Karpas-422 (cell line): ENCODE results near the gene SF3B1. TPM values are rescaled to one million over a fixed set of nuclear protein-coding genes. Genes with fewer than 3 reads are reported as not detected.
"Not testable (repeated sequence)": the region's sequence is repeated elsewhere in the genome, so short reads cannot be mapped to it uniquely, and the experiment has no call there.

Experiments used
- DNase-seq: peaks from one replicate; pipeline ENCODE4 v3.0.0-alpha.2; 2015
- H2AFZ ChIP-seq: fragments of 200-600 bp; sonication (generic); 2 replicates; pipeline ENCODE4 v1.6.1; 2014; ENCODE audit warnings: antibody characterized with exemption, low read length, mixed read lengths
- H3K27ac ChIP-seq: fragments of 200-600 bp; sonication (generic); 2 replicates; pipeline ENCODE4 v1.5.1; 2014; ENCODE audit warnings: mild to moderate bottlenecking, low read length, moderate library complexity
- H3K27me3 ChIP-seq: fragments of 200-600 bp; sonication (generic); 2 replicates; pipeline ENCODE4 v1.6.1; 2014; ENCODE audit warnings: low read length, mixed read lengths
- H3K36me3 ChIP-seq: fragments of 200-600 bp; sonication (generic); 2 replicates; pipeline ENCODE4 v1.6.1; 2014; ENCODE audit warnings: low read length, mixed read lengths; ENCODE audit not compliant: insufficient read depth
- H3K4me1 ChIP-seq: fragments of 200-600 bp; sonication (generic); 2 replicates; pipeline ENCODE4 v1.6.1; 2014; ENCODE audit warnings: mild to moderate bottlenecking, low read length, mixed read lengths
- H3K4me2 ChIP-seq: fragments of 200-600 bp; sonication (generic); 2 replicates; pipeline ENCODE4 v1.6.1; 2014; ENCODE audit warnings: low read length, low read depth, mild to moderate bottlenecking; ENCODE audit not compliant: poor library complexity, severe bottlenecking
- H3K4me3 ChIP-seq: fragments of 200-600 bp; sonication (generic); 2 replicates; pipeline ENCODE4 v1.5.1; 2014; ENCODE audit warnings: mild to moderate bottlenecking, antibody characterized with exemption, low read length, mixed read lengths
- H3K79me2 ChIP-seq: fragments of 200-600 bp; sonication (generic); 2 replicates; pipeline ENCODE4 v1.6.1; 2014; ENCODE audit warnings: mild to moderate bottlenecking, low read length, mixed read lengths
- H3K9ac ChIP-seq: fragments of 200-600 bp; sonication (generic); 2 replicates; pipeline ENCODE4 v1.6.0; 2014; ENCODE audit warnings: low read length
- H3K9me2 ChIP-seq: fragments of 200-600 bp; sonication (generic), shearing (Covaris generic); replicated peaks from 2 replicates; pipeline ENCODE4 v1.6.0; 2014; ENCODE audit warnings: mild to moderate bottlenecking, low read length, moderate library complexity; ENCODE audit not compliant: insufficient read depth
- H3K9me3 ChIP-seq: fragments of 300-700, 200-600 bp; sonication (generic); 2 replicates; pipeline ENCODE4 v1.6.1; 2014; ENCODE audit warnings: low read length, mixed read lengths
- H4K20me1 ChIP-seq: fragments of 200-600 bp; sonication (generic); 2 replicates; pipeline ENCODE4 v1.6.1; 2014; ENCODE audit warnings: mild to moderate bottlenecking, antibody characterized with exemption, low read length, low read depth; ENCODE audit not compliant: insufficient read depth
- total RNA-seq: library from RNA; depleted of rRNA; stranded (reverse); fragments of >200 nt; shearing (Covaris generic); gene quantifications from 2 replicates; pipeline ENCODE4 v1.2.3, GENCODE V29; 2014; ENCODE audit warnings: low replicate concordance

Gene SF3B1
- total RNA-seq, 1 experiment from 2014 or later, result 304 TPM

- no peaks in the 10 kb centered on the region for H4K20me1 ChIP-seq
- no peaks in the 10 kb centered on the region for H3K9me3 ChIP-seq
- H3K27ac ChIP-seq, result no peak overlapping the region
- H3K4me2 ChIP-seq, result no peak overlapping the region
- H3K9ac ChIP-seq, result no peak overlapping the region
- H3K9me2 ChIP-seq, result no peaks in the 10 kb centered on the region
- H3K4me1 ChIP-seq, result peaks cover 31% of the 10 kb centered on the region
- no peaks in the 10 kb centered on the region for H3K27me3 ChIP-seq
- H3K36me3 ChIP-seq, result peaks cover 11% of the 10 kb centered on the region
- peaks cover 26% of the 10 kb centered on the region for H3K79me2 ChIP-seq
- H3K4me3 ChIP-seq, result no peak overlapping the region
- DNase-seq, result no peak
- no peak overlapping the region for H2AFZ ChIP-seq
Measured at GRCh38 chr2:197357986-197358385, 76.8 kb downstream of the SF3B1 start.

- H3K36me3 ChIP-seq, result peaks cover 26% of the 10 kb centered on the region
- peak; percentile 92 for DNase-seq
Measured at GRCh38 chr2:197356136-197356535, 78.7 kb downstream of the SF3B1 start.

GRCh38 chr2:197354169-197354558, 80.7 kb downstream of the SF3B1 start:
- Histone ChIP-seq H3K79me2 (peaks cover 61% of the 10 kb centered on the region), H3K4me1 (peaks cover 38% of the 10 kb centered on the region), H3K9me3 (no peaks in the 10 kb centered on the region), H3K36me3 (peaks cover 40% of the 10 kb centered on the region), H3K27me3 (no peaks in the 10 kb centered on the region), H3K9ac (peak overlapping the region; percentile 78), H3K4me2 (peak overlapping the region; percentile 80), H3K4me3 (peak overlapping the region; percentile 76), H3K27ac (peak overlapping the region; percentile 7; the same call in 1 of the 2 replicates), H3K9me2 (no peaks in the 10 kb centered on the region), H4K20me1 (no peaks in the 10 kb centered on the region), H2AFZ (no peak overlapping the region)
- no peak for DNase-seq

More at GRCh38 chr2:197356136-197356535, 78.7 kb downstream of the SF3B1 start:
- Histone ChIP-seq H3K4me3 (peak overlapping the region; percentile 76), H3K4me2 (peak overlapping the region; percentile 80), H3K79me2 (peaks cover 44% of the 10 kb centered on the region), H3K9ac (peak overlapping the region; percentile 78), H4K20me1 (no peaks in the 10 kb centered on the region), H3K9me3 (no peaks in the 10 kb centered on the region), H3K27ac (peak overlapping the region; percentile 56; the same call in 1 of the 2 replicates), H3K9me2 (no peaks in the 10 kb centered on the region), H3K4me1 (peaks cover 38% of the 10 kb centered on the region), H3K27me3 (no peaks in the 10 kb centered on the region), H2AFZ (peak overlapping the region; percentile 90)

GRCh38 chr2:197353393-197354168, 81.2 kb downstream of the SF3B1 start:
- peak overlapping the region; percentile 4; the same call in 1 of the 2 replicates for H3K27ac ChIP-seq
- H3K36me3 ChIP-seq, result peaks cover 46% of the 10 kb centered on the region
- H3K4me1 ChIP-seq, result peaks cover 38% of the 10 kb centered on the region
- peak overlapping the region; percentile 31; the same call in 1 of the 2 replicates for H3K9ac ChIP-seq
- no peak overlapping the region for H2AFZ ChIP-seq
- H3K9me2 ChIP-seq, result no peaks in the 10 kb centered on the region
- H3K9me3 ChIP-seq, result no peaks in the 10 kb centered on the region
- peak overlapping the region; percentile 76 for H3K4me3 ChIP-seq
- H3K79me2 ChIP-seq, result peaks cover 67% of the 10 kb centered on the region
- no peak for DNase-seq
- no peaks in the 10 kb centered on the region for H4K20me1 ChIP-seq
- H3K27me3 ChIP-seq, result no peaks in the 10 kb centered on the region
- peak overlapping the region; percentile 80 for H3K4me2 ChIP-seq

- no peaks in the 10 kb centered on the region for H4K20me1 ChIP-seq
- no peaks in the 10 kb centered on the region for H3K9me3 ChIP-seq
- no peak overlapping the region for H2AFZ ChIP-seq
- peaks cover 68% of the 10 kb centered on the region for H3K36me3 ChIP-seq
- no peak overlapping the region for H3K9ac ChIP-seq
- H3K27me3 ChIP-seq, result no peaks in the 10 kb centered on the region
- H3K4me3 ChIP-seq, result no peak overlapping the region
- H3K9me2 ChIP-seq, result no peaks in the 10 kb centered on the region
- DNase-seq, result no peak
- peaks cover 56% of the 10 kb centered on the region for H3K79me2 ChIP-seq
- no peak overlapping the region for H3K27ac ChIP-seq
- H3K4me1 ChIP-seq, result peaks cover 27% of the 10 kb centered on the region
- no peak overlapping the region for H3K4me2 ChIP-seq
Measured at GRCh38 chr2:197349699-197350098, 85.1 kb downstream of the SF3B1 start.

GRCh38 chr2:197348721-197349360, 86.0 kb downstream of the SF3B1 start:
- Histone ChIP-seq H3K79me2 (peaks cover 48% of the 10 kb centered on the region), H3K9me3 (no peaks in the 10 kb centered on the region), H3K9me2 (no peaks in the 10 kb centered on the region), H3K36me3 (peaks cover 67% of the 10 kb centered on the region), H3K9ac (no peak overlapping the region), H3K4me1 (peaks cover 18% of the 10 kb centered on the region), H3K4me3 (no peak overlapping the region), H2AFZ (no peak overlapping the region), H3K4me2 (no peak overlapping the region), H3K27me3 (no peaks in the 10 kb centered on the region), H4K20me1 (no peaks in the 10 kb centered on the region), H3K27ac (no peak overlapping the region)
- no peak for DNase-seq

- no peaks in the 10 kb centered on the region for H3K4me1 ChIP-seq
- peaks cover 20% of the 10 kb centered on the region for H3K79me2 ChIP-seq
- no peak overlapping the region for H2AFZ ChIP-seq
- H3K9me3 ChIP-seq, result no peaks in the 10 kb centered on the region
- peak; percentile 31 for DNase-seq
- no peak overlapping the region for H3K27ac ChIP-seq
- H3K9me2 ChIP-seq, result no peaks in the 10 kb centered on the region
- peaks cover 56% of the 10 kb centered on the region for H3K36me3 ChIP-seq
- H4K20me1 ChIP-seq, result no peaks in the 10 kb centered on the region
- H3K27me3 ChIP-seq, result no peaks in the 10 kb centered on the region
- no peak overlapping the region for H3K9ac ChIP-seq
- H3K4me3 ChIP-seq, result no peak overlapping the region
- H3K4me2 ChIP-seq, result no peak overlapping the region
Measured at GRCh38 chr2:197345846-197346370, 88.9 kb downstream of the SF3B1 start.

- H3K36me3 ChIP-seq, result peaks cover 45% of the 10 kb centered on the region; the same call in 1 of the 2 replicates
- not testable (repeated sequence) for H3K4me1 ChIP-seq, H4K20me1 ChIP-seq, H3K27ac ChIP-seq, H3K9me3 ChIP-seq, H3K4me2 ChIP-seq, H2AFZ ChIP-seq, DNase-seq, H3K4me3 ChIP-seq, H3K9me2 ChIP-seq, H3K9ac ChIP-seq, H3K79me2 ChIP-seq, H3K27me3 ChIP-seq
Measured at GRCh38 chr2:197343968-197344367, 90.9 kb downstream of the SF3B1 start.
